Ureter (tissue), 1 donor: ENCODE results near the gene ASS1. TPM values are rescaled to one million over a fixed set of nuclear protein-coding genes. Genes with fewer than 3 reads are reported as not detected.

Experiments used
- DNase-seq: peaks from one replicate; pipeline ENCODE4 v3.0.0-alpha.2; 2020; ENCODE audit warnings: low spot score
- total RNA-seq: library from RNA; stranded (reverse); gene quantifications from one replicate; pipeline ENCODE4 v1.2.4, GENCODE V29; 2023
- donor health status: DM: yes; HTN: yes; CAD: no.

ASS1 gene
- total RNA-seq, 1 donor from 2014 or later: 271 TPM

GRCh38 chr9:130418776-130419175 is 26.0 kb upstream of the ASS1 start:
- DNase-seq: no peak

GRCh38 chr9:130419521-130420035 is 25.2 kb upstream of the ASS1 start:
- no peak for DNase-seq

GRCh38 chr9:130421154-130421801 is 23.5 kb upstream of the ASS1 start:
- DNase-seq: no peak

- no peak for DNase-seq
These were observed 22.9 kb upstream of the ASS1 start for GRCh38 chr9:130421802-130422276.

- no peak for DNase-seq
These were observed 22.2 kb upstream of the ASS1 start for GRCh38 chr9:130422546-130422945.

GRCh38 chr9:130423272-130423671 is 21.5 kb upstream of the ASS1 start:
- DNase-seq: no peak

- DNase-seq: no peak
These were observed 19.9 kb upstream of the ASS1 start for GRCh38 chr9:130424595-130425454.

- no peak for DNase-seq
These were observed 18.9 kb upstream of the ASS1 start for GRCh38 chr9:130425741-130426466.

- no peak for DNase-seq
These were observed 18.3 kb upstream of the ASS1 start for GRCh38 chr9:130426467-130426773.

GRCh38 chr9:130426883-130427282 is 17.9 kb upstream of the ASS1 start:
- DNase-seq: peak; percentile 84

GRCh38 chr9:130427326-130427725 is 17.4 kb upstream of the ASS1 start:
- DNase-seq: no peak

GRCh38 chr9:130428086-130428665 is 16.6 kb upstream of the ASS1 start:
- no peak for DNase-seq

GRCh38 chr9:130429381-130429780 is 15.4 kb upstream of the ASS1 start:
- DNase-seq: no peak

- no peak for DNase-seq
These were observed 14.9 kb upstream of the ASS1 start for GRCh38 chr9:130429831-130430230.

- no peak for DNase-seq
These were observed 14.5 kb upstream of the ASS1 start for GRCh38 chr9:130430232-130430631.

- no peak for DNase-seq
These were observed 13.8 kb upstream of the ASS1 start for GRCh38 chr9:130430734-130431535.

GRCh38 chr9:130431536-130432303 is 13.0 kb upstream of the ASS1 start:
- no peak for DNase-seq

GRCh38 chr9:130432362-130432761 is 12.4 kb upstream of the ASS1 start:
- DNase-seq: no peak

- DNase-seq: no peak
These were observed 12.0 kb upstream of the ASS1 start for GRCh38 chr9:130432796-130433167.

GRCh38 chr9:130433168-130433946 is 11.4 kb upstream of the ASS1 start:
- no peak for DNase-seq
